HEK293T (cell line): ENCODE results near the gene DOCK2.

Experiments used
- ARNT ChIP-seq: fragments of 450-650 bp; IDR thresholded peaks from 2 replicates; pipeline ENCODE4 v1.6.1; 2017; ENCODE audit warnings: mild to moderate bottlenecking
- BHLHE40 ChIP-seq: fragments of 450-650 bp; IDR thresholded peaks from 2 replicates; pipeline ENCODE4 v1.6.1; 2016; ENCODE audit warnings: mild to moderate bottlenecking, moderate library complexity, borderline replicate concordance
- ELF4 ChIP-seq: fragments of 450-650 bp; IDR thresholded peaks from 2 replicates; pipeline ENCODE4 v1.6.1; 2017; ENCODE audit warnings: antibody characterized with exemption
- FOXA1 ChIP-seq: fragments of 450-650 bp; IDR thresholded peaks from 2 replicates; pipeline ENCODE4 v1.6.1; 2016; ENCODE audit warnings: mild to moderate bottlenecking
- FOXM1 ChIP-seq: fragments of 450-650 bp; IDR thresholded peaks from 2 replicates; pipeline ENCODE4 v1.6.1; 2017; ENCODE audit warnings: mild to moderate bottlenecking, borderline replicate concordance
- HDGF ChIP-seq: fragments of 450-650 bp; IDR thresholded peaks from 2 replicates; pipeline ENCODE4 v1.6.1; 2017; ENCODE audit warnings: antibody characterized with exemption, borderline replicate concordance
- LEF1 ChIP-seq: fragments of 450-650 bp; IDR thresholded peaks from 2 replicates; pipeline ENCODE4 v1.6.1; 2017; ENCODE audit warnings: mild to moderate bottlenecking, borderline replicate concordance
- SP1 ChIP-seq: fragments of 450-650 bp; IDR thresholded peaks from 2 replicates; pipeline ENCODE4 v1.6.1; 2017
- SUZ12 ChIP-seq: fragments of 450-650 bp; IDR thresholded peaks from 2 replicates; pipeline ENCODE4 v1.6.1; 2016; ENCODE audit warnings: mild to moderate bottlenecking
- TARDBP ChIP-seq: fragments of 450-650 bp; IDR thresholded peaks from 2 replicates; pipeline ENCODE4 v1.6.1; 2016
- TF ChIP-seq, protein P1 (sequence below): fragments of 450-650 bp; IDR thresholded peaks from 2 replicates; pipeline ENCODE4 v1.6.1; 2016

DNA sequence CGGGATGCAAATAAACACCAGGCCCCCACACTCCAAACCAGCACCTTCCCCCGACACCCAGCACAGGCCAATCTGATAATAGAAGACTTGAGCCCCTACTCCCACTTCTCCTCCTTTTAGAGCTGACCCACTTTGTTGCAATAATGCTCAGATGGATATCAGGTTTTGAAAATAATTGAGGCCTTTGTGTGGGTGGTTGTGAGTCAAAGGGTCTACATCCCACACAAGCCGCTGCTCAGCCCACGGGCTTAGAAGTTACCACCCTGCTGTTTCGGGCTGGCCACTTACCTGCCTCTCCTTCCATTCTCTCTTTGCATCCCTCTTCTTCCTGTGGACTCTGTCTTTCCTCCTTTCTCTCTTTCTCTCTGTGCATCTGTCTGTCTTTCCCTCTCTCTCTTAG is 432.4 kb downstream of the DOCK2 start:
- TF ChIP-seq FOXA1 (no peak), SP1 (no peak), ELF4 (no peak), LEF1 (no peak), BHLHE40 (no peak), HDGF (no peak), TARDBP (no peak), ARNT (no peak), FOXM1 (no peak), SUZ12 (no peak)
- TF ChIP-seq, protein P1, sequence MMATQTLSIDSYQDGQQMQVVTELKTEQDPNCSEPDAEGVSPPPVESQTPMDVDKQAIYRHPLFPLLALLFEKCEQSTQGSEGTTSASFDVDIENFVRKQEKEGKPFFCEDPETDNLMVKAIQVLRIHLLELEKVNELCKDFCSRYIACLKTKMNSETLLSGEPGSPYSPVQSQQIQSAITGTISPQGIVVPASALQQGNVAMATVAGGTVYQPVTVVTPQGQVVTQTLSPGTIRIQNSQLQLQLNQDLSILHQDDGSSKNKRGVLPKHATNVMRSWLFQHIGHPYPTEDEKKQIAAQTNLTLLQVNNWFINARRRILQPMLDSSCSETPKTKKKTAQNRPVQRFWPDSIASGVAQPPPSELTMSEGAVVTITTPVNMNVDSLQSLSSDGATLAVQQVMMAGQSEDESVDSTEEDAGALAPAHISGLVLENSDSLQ, result no peak
